Epithelial cell of esophagus (primary cell): ENCODE results near the gene NTMT2.

Source experiments
- DNase-seq: peaks from one replicate; pipeline ENCODE4 v3.0.0; 2010; ENCODE audit warnings: low read depth
- H3K4me3 ChIP-seq: 2 replicates; pipeline ENCODE4 v1.5.1; 2011; ENCODE audit warnings: mild to moderate bottlenecking, low read length, control low read depth
- CTCF ChIP-seq: IDR thresholded peaks from 2 replicates; pipeline ENCODE4 v1.5.1; 2011; ENCODE audit warnings: low read depth, mild to moderate bottlenecking, low read length, control low read depth, inconsistent platforms; ENCODE audit not compliant: insufficient read depth; ENCODE audit errors: missing control alignments

Gene NTMT2

DNA sequence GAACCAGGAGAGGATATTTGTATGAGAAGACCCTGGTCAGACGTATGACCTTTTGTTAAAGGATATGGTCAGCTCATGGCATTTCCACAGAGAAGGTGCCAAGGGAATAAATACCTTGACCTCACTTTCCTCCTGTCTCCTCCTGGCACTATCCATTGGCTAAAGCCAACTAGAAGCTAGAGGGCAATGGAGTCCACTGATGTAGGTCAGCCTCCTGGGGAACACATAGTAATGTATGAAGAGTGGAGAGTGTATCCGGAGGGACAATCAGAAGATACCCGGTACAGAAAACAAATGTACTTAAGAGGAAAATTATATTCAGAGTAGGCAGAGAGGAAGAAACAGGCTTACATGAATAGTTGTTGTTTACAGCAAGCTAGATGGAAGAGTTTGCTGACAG lies 698 bp upstream of the NTMT2 start:
- no peak for TF ChIP-seq CTCF
- DNase-seq = no peak
- no peak overlapping the region for H3K4me3 ChIP-seq

- no peak overlapping the region for H3K4me3 ChIP-seq
- no peak for TF ChIP-seq CTCF
- DNase-seq = no peak
Measured at GRCh38 chr1:170146720-170147263, 1.0 kb downstream of the NTMT2 start.

- TF ChIP-seq CTCF = no peak
- no peak overlapping the region for H3K4me3 ChIP-seq
- no peak for DNase-seq
Measured at GRCh38 chr1:170149241-170149640, 3.5 kb downstream of the NTMT2 start.

DNA sequence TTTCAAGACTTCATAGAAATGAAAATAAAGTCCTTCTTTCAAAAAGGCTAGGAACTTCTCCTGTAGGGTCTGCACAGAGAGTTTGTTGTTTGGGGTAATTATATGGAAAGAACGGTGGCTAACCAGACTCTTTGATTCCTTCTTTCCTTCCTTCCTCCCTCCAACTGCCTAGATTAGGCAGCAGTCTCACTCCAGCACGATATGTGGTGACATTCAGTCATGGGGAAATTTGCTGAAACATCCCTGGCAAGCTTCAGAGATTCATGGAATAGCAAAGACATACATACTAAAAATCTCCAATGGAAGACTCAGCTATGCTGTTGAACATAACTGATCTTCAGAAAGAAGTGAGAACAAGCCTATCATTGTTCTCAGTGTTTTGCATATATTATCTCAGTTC lies 4.3 kb downstream of the NTMT2 start:
- H3K4me3 ChIP-seq = no peak overlapping the region
- DNase-seq = no peak

GRCh38 chr1:170150921-170151320 lies 5.2 kb downstream of the NTMT2 start:
- no peak for DNase-seq
- no peak for TF ChIP-seq CTCF
- no peak overlapping the region for H3K4me3 ChIP-seq

More for the DNA sequence above, 4.3 kb downstream of the NTMT2 start:
- TF ChIP-seq CTCF = no peak

- H3K4me3 ChIP-seq = no peak overlapping the region
- DNase-seq = no peak
- TF ChIP-seq CTCF = no peak
Measured at GRCh38 chr1:170153417-170153816, 7.7 kb downstream of the NTMT2 start.

DNA sequence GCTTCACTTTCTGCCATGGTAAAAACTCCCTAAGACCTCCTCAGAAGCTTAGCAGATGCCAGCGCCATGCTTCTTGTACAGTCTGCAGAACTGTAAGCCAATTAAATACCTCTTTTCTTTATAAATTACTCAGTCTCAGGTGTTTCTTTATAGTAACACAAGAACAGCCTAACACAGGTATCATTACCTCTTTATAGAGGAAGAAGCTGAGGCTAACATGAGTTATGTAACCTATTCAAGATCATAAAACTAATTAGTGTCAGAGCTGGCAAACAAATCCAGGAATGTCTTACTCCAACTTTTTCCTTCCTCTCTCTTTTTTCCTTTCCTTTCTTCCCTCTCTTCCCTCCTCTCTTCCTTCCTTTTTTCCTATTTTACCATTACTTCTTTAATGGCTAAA lies 9.3 kb downstream of the NTMT2 start:
- no peak overlapping the region for H3K4me3 ChIP-seq
- no peak for DNase-seq
- TF ChIP-seq CTCF = no peak
